ENCODE measurements around the gene DPF3.
"Not testable (repeated sequence)": the region's sequence is repeated elsewhere in the genome, so short reads cannot be mapped to it uniquely, and the experiment has no call there.

DPF3 gene

GRCh38 chr14:72878746-72879145 lies 15.2 kb downstream of the DPF3 start:
- no peak for DNase-seq

GRCh38 chr14:72876710-72877063 lies 17.2 kb downstream of the DPF3 start:
- no peak for DNase-seq

- DNase-seq, result no peak
These were observed 17.7 kb downstream of the DPF3 start for GRCh38 chr14:72876005-72876709.

- DNase-seq, result not testable (repeated sequence)
These were observed 23.0 kb downstream of the DPF3 start for GRCh38 chr14:72870878-72871277.

GRCh38 chr14:72869407-72870329 lies 24.2 kb downstream of the DPF3 start:
- DNase-seq, result no peak

GRCh38 chr14:72868500-72868899 lies 25.4 kb downstream of the DPF3 start:
- DNase-seq, result no peak

GRCh38 chr14:72864712-72865365 lies 29.1 kb downstream of the DPF3 start:
- no peak for DNase-seq

- DNase-seq, result no peak
These were observed 30.5 kb downstream of the DPF3 start for GRCh38 chr14:72863216-72864006.

GRCh38 chr14:72856530-72857266 lies 37.2 kb downstream of the DPF3 start:
- DNase-seq, result no peak

GRCh38 chr14:72855913-72856312 lies 38.0 kb downstream of the DPF3 start:
- DNase-seq, result no peak

- no peak for DNase-seq
These were observed 41.7 kb downstream of the DPF3 start for GRCh38 chr14:72852194-72852593.

- no peak for DNase-seq
These were observed 42.3 kb downstream of the DPF3 start for GRCh38 chr14:72851635-72852034.

GRCh38 chr14:72850360-72850759 lies 43.5 kb downstream of the DPF3 start:
- DNase-seq, result no peak

GRCh38 chr14:72849222-72849621 lies 44.7 kb downstream of the DPF3 start:
- no peak for DNase-seq

GRCh38 chr14:72847721-72848120 lies 46.2 kb downstream of the DPF3 start:
- no peak for DNase-seq

GRCh38 chr14:72845683-72846082 lies 48.2 kb downstream of the DPF3 start:
- no peak for DNase-seq

GRCh38 chr14:72845196-72845595 lies 48.7 kb downstream of the DPF3 start:
- DNase-seq, result no peak

GRCh38 chr14:72844524-72844923 lies 49.4 kb downstream of the DPF3 start:
- DNase-seq, result no peak

- no peak for DNase-seq
These were observed 53.9 kb downstream of the DPF3 start for GRCh38 chr14:72839753-72840607.

GRCh38 chr14:72839351-72839750 lies 54.5 kb downstream of the DPF3 start:
- DNase-seq, result no peak

GRCh38 chr14:72836085-72836484 lies 57.8 kb downstream of the DPF3 start:
- DNase-seq, result no peak
